NCI-H146 treated with DMSO at 0.1 percent for 48 hours (cell line): ENCODE data around the gene DRG2.

Experiments
- DNase-seq: peaks from one replicate; lab custom pipeline; 2025; ENCODE audit not compliant: unreplicated experiment; lab: John Stamatoyannopoulos, UW

Gene DRG2

GRCh38 chr17:18115517-18115916, 27.8 kb downstream of the DRG2 start:
- DNase-seq, result no peak

GRCh38 chr17:18116078-18116477, 28.3 kb downstream of the DRG2 start:
- DNase-seq, result no peak

GRCh38 chr17:18117533-18117932, 29.8 kb downstream of the DRG2 start:
- DNase-seq, result no peak

- DNase-seq, result no peak
Measured at GRCh38 chr17:18117982-18118975, 30.5 kb downstream of the DRG2 start.

- DNase-seq, result no peak
Measured at GRCh38 chr17:18119166-18119745, 31.5 kb downstream of the DRG2 start.

GRCh38 chr17:18119938-18120337, 32.2 kb downstream of the DRG2 start:
- DNase-seq, result no peak

GRCh38 chr17:18120461-18121017, 32.8 kb downstream of the DRG2 start:
- DNase-seq, result no peak

GRCh38 chr17:18121144-18121910, 33.6 kb downstream of the DRG2 start:
- DNase-seq, result no peak

- no peak for DNase-seq
Measured at GRCh38 chr17:18122990-18123753, 35.4 kb downstream of the DRG2 start.

GRCh38 chr17:18124345-18125126, 36.8 kb downstream of the DRG2 start:
- no peak for DNase-seq

GRCh38 chr17:18129041-18129502, 41.3 kb downstream of the DRG2 start:
- no peak for DNase-seq

GRCh38 chr17:18132711-18133110, 45.0 kb downstream of the DRG2 start:
- no peak for DNase-seq

GRCh38 chr17:18136357-18136756, 48.6 kb downstream of the DRG2 start:
- DNase-seq, result no peak

GRCh38 chr17:18138065-18138749, 50.5 kb downstream of the DRG2 start:
- no peak for DNase-seq

GRCh38 chr17:18139092-18139491, 51.3 kb downstream of the DRG2 start:
- DNase-seq, result no peak

- no peak for DNase-seq
Measured at GRCh38 chr17:18139498-18139897, 51.8 kb downstream of the DRG2 start.

- no peak for DNase-seq
Measured at GRCh38 chr17:18139949-18140348, 52.2 kb downstream of the DRG2 start.

- no peak for DNase-seq
Measured at GRCh38 chr17:18140648-18141047, 52.9 kb downstream of the DRG2 start.

GRCh38 chr17:18141210-18141803, 53.6 kb downstream of the DRG2 start:
- peak; percentile 58 for DNase-seq
